Naive thymus-derived CD8-positive, alpha-beta T cell (primary cell): Measurements from ENCODE around the gene TMPRSS3. TPM values are rescaled to one million over a fixed set of nuclear protein-coding genes. Genes with fewer than 3 reads are reported as not detected.
A peak's percentile ranks its signal among the peaks of the same experiment; 100 is the strongest.

Experiments
- ATAC-seq, 2 donors: fragments of 150-1000 bp; cut with Tn5 transposase in 1 of 2; sonication (Bioruptor Pico), chemical (Tn5 transposase) in 1 of 2; 1 replicate in 1 of 2; 2 replicates in 1 of 2; pipeline ENCODE4 v1.10.0; 2021; ENCODE audit warnings: mild to moderate bottlenecking in 2 of 2, moderate library complexity in 2 of 2
- POLR2A ChIA-PET: fragments of 350-600 bp; sonication (Branson Sonifier 250); formaldehyde crosslinking; loops from one replicate; lab custom pipeline; 2021; ENCODE audit warnings: antibody characterized with exemption; lab: Charles Lee
- DNase-seq, 10 donors: peaks; one replicate each; pipeline versions ENCODE4 v3.0.0 to v3.0.0-alpha.2; 2020 to 2022
- H3K27ac Mint-ChIP-seq, 10 donors: one replicate each; pipeline ENCODE4 v1.8.0; 2020 to 2022; ENCODE audit warnings: mild to moderate bottlenecking in 10 of 10, mixed read lengths in 10 of 10, moderate library complexity in 4 of 10, inconsistent platforms in 1 of 10
- H3K27me3 Mint-ChIP-seq, 5 donors: one replicate each; pipeline ENCODE4 v1.8.0; 2021 to 2022; ENCODE audit warnings: mixed read lengths in 5 of 5
- H3K36me3 Mint-ChIP-seq, 3 donors: one replicate each; pipeline ENCODE4 v1.8.0; 2020 to 2022; ENCODE audit warnings: mixed read lengths in 3 of 3, mild to moderate bottlenecking in 2 of 3, inconsistent platforms in 1 of 3
- H3K4me1 Mint-ChIP-seq, 4 donors: one replicate each; pipeline ENCODE4 v1.8.0; 2021 to 2022; ENCODE audit warnings: mixed read lengths in 4 of 4
- H3K4me3 Mint-ChIP-seq, 10 donors: one replicate each; pipeline ENCODE4 v1.8.0; 2020 to 2022; ENCODE audit warnings: mild to moderate bottlenecking in 10 of 10, mixed read lengths in 10 of 10, moderate library complexity in 6 of 10, inconsistent platforms in 1 of 10
- H3K9me3 Mint-ChIP-seq, 9 donors: one replicate each; pipeline ENCODE4 v1.8.0; 2020 to 2022; ENCODE audit warnings: mixed read lengths in 9 of 9, mild to moderate bottlenecking in 3 of 9, inconsistent platforms in 1 of 9, moderate library complexity in 1 of 9
- polyA plus RNA-seq, 3 donors: library from polyadenylated mRNA; unstranded; fragments of 300-500 nt; fragmentation: Illumina TruSeq; gene quantifications; one replicate each; pipeline ENCODE4 v1.2.3, GENCODE V29; 2021
- total RNA-seq, 8 experiments: library from RNA in 2 of 8; stranded (reverse) in 2 of 8; gene quantifications; one replicate each; pipeline ENCODE4 v1.2.3 and lab custom pipeline; 2021 to 2026

TMPRSS3 gene
- total and polyA plus RNA-seq, 5 experiments from 2014 or later: 0.89 to 2.9 (median 1.8) TPM; not detected in 1

DNA sequence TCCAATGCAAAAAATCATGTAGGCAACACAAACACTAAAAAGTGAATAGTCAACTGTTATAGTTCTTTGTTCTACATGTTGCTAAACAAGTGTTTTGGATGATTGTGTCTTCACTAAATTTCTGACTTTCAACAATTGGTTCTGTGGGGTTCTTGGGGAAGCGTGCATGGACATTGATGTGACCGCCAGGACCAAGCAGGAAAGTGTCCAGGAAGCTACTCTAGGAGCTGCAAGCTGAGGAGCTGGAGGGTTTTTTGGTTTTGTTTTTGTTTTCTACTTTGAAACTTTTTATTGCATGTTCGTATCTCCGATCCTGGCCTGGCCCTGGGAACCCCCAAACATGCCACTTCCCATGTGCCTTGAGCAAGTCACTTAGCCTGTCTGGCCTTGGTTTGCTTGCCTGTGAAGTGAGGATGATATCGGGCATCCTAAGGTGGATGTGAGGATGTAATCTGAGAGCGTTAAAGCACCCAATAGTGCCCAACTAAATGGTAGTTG is 8.0 kb downstream of the TMPRSS3 start:
- ATAC-seq: no peak
- POLR2A ChIA-PET: interaction anchor here (0.6 to 0.7 kb wide), 3 partner anchors 10 to 1544 kb away, joined by 3 read pairs; no protein-coding TSS in a partner anchor
- H3K4me1 Mint-ChIP-seq: peaks cover 25 to 79% (median 75%) of the 10 kb centered on the region in 4 donors

DNA sequence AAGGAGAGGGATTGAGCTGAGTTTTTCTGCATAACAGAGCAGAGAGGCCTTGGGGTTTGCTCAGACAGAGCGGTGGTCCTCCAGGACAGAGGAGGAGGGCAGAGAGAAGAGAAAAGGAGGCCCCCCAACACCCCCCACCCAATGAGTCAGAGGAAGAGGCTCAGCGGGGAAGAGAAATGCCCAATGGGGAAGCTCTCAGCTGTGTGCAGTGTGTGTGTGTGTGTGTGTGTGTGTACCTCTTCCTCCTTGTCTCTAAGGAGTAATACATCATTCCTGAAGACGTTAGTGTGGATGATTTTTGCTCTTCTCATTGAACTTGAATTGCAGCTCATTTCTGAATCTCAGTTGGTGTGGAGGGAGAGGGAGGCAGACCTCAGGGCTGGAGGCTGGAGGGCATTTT is 8.7 kb downstream of the TMPRSS3 start:
- peaks cover 24 to 74% (median 69%) of the 10 kb centered on the region in 4 donors for H3K4me1 Mint-ChIP-seq
- no peak for DNase-seq
- H3K27ac Mint-ChIP-seq: peak overlapping the region in 6 of 10 donors; percentile 0 to 77 (median 62)
- no peaks in the 10 kb centered on the region for H3K27me3 Mint-ChIP-seq
- H3K4me3 Mint-ChIP-seq: peak overlapping the region in 2 of 10 donors; percentile 7 to 24
- POLR2A ChIA-PET: interaction anchor here (0.6 to 0.7 kb wide), 2 partner anchors 11 to 146 kb away, joined by 3 read pairs; no protein-coding TSS in a partner anchor
- peaks cover 0 to 7% (median 1%) of the 10 kb centered on the region in 9 donors for H3K9me3 Mint-ChIP-seq
- H3K36me3 Mint-ChIP-seq: peaks cover 0 to 1% (median 0%) of the 10 kb centered on the region in 3 donors
- ATAC-seq: no peak

More for the DNA sequence above, 8.0 kb downstream of the TMPRSS3 start:
- Mint-ChIP-seq H3K27ac (peak overlapping the region in 5 of 10 donors; percentile 0 to 74 (median 68)), H3K9me3 (no peaks in the 10 kb centered on the region), H3K4me3 (peak overlapping the region in 1 of 10 donors; percentile 3), H3K36me3 (no peaks in the 10 kb centered on the region), H3K27me3 (no peaks in the 10 kb centered on the region)
- no peak for DNase-seq

- ATAC-seq (no peak), DNase-seq (no peak)
- H3K4me1 Mint-ChIP-seq: peaks cover 24 to 69% (median 61%) of the 10 kb centered on the region in 4 donors
- H3K27ac Mint-ChIP-seq: no peak overlapping the region
- POLR2A ChIA-PET: interaction anchor here (0.8 kb wide), 1 partner anchor 18 kb away, joined by 3 read pairs; the partner anchor contains the start of gene UBASH3A
- no peak overlapping the region for H3K4me3 Mint-ChIP-seq
- no peaks in the 10 kb centered on the region for H3K27me3 Mint-ChIP-seq
- H3K36me3 Mint-ChIP-seq: peaks cover 0 to 9% (median 3%) of the 10 kb centered on the region in 3 donors
- peaks cover 0 to 15% (median 5%) of the 10 kb centered on the region in 9 donors for H3K9me3 Mint-ChIP-seq
Measured at GRCh38 chr21:42386034-42386591, 9.7 kb downstream of the TMPRSS3 start.

DNA sequence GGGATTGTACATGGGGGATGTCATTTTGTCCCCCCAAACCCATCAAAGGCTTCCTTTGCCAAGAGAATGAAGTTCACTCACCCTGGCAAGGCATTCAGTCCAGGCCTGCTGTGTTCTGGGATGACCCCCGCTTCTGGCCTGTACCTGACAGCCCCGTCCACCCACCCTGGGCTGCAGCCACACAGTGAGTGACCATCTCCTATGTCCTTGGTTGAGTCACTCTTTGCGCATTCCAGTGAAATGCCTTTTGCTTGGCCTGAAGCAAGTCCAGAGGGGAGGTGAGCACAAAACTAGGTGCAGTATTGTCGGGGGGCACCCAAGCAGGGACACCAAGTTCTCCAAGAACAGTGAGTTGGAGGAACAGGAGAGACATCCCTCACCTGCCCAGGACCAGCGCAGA is 10.2 kb downstream of the TMPRSS3 start:
- peaks cover 0 to 9% (median 3%) of the 10 kb centered on the region in 3 donors for H3K36me3 Mint-ChIP-seq
- H3K27ac Mint-ChIP-seq: peak overlapping the region in 3 of 10 donors; percentile 73 to 80 (median 80)
- POLR2A ChIA-PET: interaction anchor here (0.8 kb wide), 1 partner anchor 18 kb away, joined by 3 read pairs; the partner anchor contains the start of gene UBASH3A
- H3K4me3 Mint-ChIP-seq: peak overlapping the region in 1 of 10 donors; percentile 16
- H3K4me1 Mint-ChIP-seq: peaks cover 24 to 64% (median 58%) of the 10 kb centered on the region in 4 donors
- H3K27me3 Mint-ChIP-seq: no peaks in the 10 kb centered on the region
- DNase-seq: no peak
- no peak for ATAC-seq
- peaks cover 0 to 15% (median 5%) of the 10 kb centered on the region in 9 donors for H3K9me3 Mint-ChIP-seq

GRCh38 chr21:42384989-42385388 is 10.9 kb downstream of the TMPRSS3 start:
- peaks cover 0 to 15% (median 5%) of the 10 kb centered on the region in 9 donors for H3K9me3 Mint-ChIP-seq
- no peaks in the 10 kb centered on the region for H3K27me3 Mint-ChIP-seq
- H3K27ac Mint-ChIP-seq: peak overlapping the region in 8 of 10 donors; percentile 34 to 82 (median 76)
- POLR2A ChIA-PET: interaction anchor here (1.8 kb wide), 1 partner anchor 19 kb away, joined by 5 read pairs; the partner anchor contains the start of gene UBASH3A
- H3K36me3 Mint-ChIP-seq: peaks cover 0 to 9% (median 3%) of the 10 kb centered on the region in 3 donors
- peaks cover 24 to 61% (median 52%) of the 10 kb centered on the region in 4 donors for H3K4me1 Mint-ChIP-seq
- ATAC-seq: no peak
- H3K4me3 Mint-ChIP-seq: peak overlapping the region in 7 of 10 donors; percentile 16 to 68 (median 54)
- DNase-seq: no peak

- DNase-seq (no peak), ATAC-seq (no peak)
- H3K36me3 Mint-ChIP-seq: peaks cover 0 to 9% (median 3%) of the 10 kb centered on the region in 3 donors
- no peaks in the 10 kb centered on the region for H3K27me3 Mint-ChIP-seq
- H3K4me1 Mint-ChIP-seq: peaks cover 21 to 58% (median 45%) of the 10 kb centered on the region in 4 donors
- peak overlapping the region in 9 of 10 donors; percentile 8 to 52 (median 35) for H3K27ac Mint-ChIP-seq
- H3K4me3 Mint-ChIP-seq: peak overlapping the region in 2 of 10 donors; percentile 24 to 41
- peaks cover 0 to 15% (median 5%) of the 10 kb centered on the region in 9 donors for H3K9me3 Mint-ChIP-seq
- POLR2A ChIA-PET: interaction anchor here (1.8 kb wide), 1 partner anchor 20 kb away, joined by 5 read pairs; the partner anchor contains the start of gene UBASH3A
Measured at GRCh38 chr21:42384156-42384945, 11.5 kb downstream of the TMPRSS3 start.

DNA sequence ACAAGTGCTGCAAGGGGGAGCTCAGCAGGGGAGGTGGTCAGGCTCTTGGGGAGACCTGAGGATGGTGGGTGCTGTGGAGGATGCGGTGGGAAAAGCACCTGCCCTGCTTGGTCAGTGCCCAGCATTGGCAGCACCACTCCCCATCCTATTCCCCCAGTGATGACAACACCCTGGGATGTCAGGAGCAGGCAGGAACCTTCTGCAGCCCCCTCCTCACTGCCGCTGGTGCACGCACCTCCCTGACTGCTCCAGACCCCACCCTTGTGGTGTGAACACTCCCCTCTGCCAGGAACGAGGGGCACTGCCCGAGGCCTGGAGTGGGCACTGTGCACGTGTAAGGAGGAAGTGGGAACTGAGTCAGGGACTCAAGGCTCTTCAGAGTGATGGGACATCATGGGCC is 12.5 kb downstream of the TMPRSS3 start:
- POLR2A ChIA-PET: interaction anchor here (1.8 to 2.5 kb wide), 2 partner anchors 10 to 21 kb away, joined by 5 to 10 read pairs; partner anchors contain the start of gene UBASH3A
- Mint-ChIP-seq H3K36me3 (peaks cover 0 to 9% (median 3%) of the 10 kb centered on the region in 3 donors), H3K27ac (peak overlapping the region in 1 of 10 donors; percentile 37), H3K4me1 (peaks cover 21 to 51% (median 41%) of the 10 kb centered on the region in 4 donors), H3K9me3 (peaks cover 0 to 15% (median 5%) of the 10 kb centered on the region in 9 donors), H3K4me3 (no peak overlapping the region), H3K27me3 (no peaks in the 10 kb centered on the region)
- ATAC-seq (no peak), DNase-seq (no peak)

DNA sequence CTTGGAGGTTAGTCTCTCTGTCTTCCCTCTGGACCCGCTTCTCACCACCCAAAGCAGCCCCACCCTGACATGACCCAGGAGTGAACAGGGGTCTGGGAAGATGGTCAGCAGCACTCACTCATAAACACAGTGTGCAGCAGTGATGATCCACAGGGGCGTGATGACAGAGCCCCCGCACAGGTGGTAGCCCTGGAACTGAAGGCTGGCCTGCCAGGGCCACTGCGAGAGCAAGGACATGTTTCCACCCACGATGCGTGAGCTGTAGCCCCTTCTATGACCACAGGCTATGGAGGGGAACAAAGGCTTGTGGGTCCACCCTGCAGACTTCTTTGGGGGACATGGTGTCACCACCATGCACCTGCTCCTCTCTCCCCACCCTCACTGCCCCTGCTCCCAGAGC is 12.9 kb downstream of the TMPRSS3 start:
- ATAC-seq (no peak), DNase-seq (no peak)
- no peak overlapping the region for H3K4me3 Mint-ChIP-seq
- peaks cover 21 to 49% (median 37%) of the 10 kb centered on the region in 4 donors for H3K4me1 Mint-ChIP-seq
- no peaks in the 10 kb centered on the region for H3K27me3 Mint-ChIP-seq
- POLR2A ChIA-PET: interaction anchor here (1.4 to 2.9 kb wide), 5 partner anchors 10 to 42 kb away, joined by 5 to 14 read pairs (median 6); partner anchors contain the start of gene UBASH3A
- peaks cover 0 to 15% (median 5%) of the 10 kb centered on the region in 9 donors for H3K9me3 Mint-ChIP-seq
- H3K27ac Mint-ChIP-seq: peak overlapping the region in 3 of 10 donors; percentile 31 to 79 (median 62)
- H3K36me3 Mint-ChIP-seq: peaks cover 0 to 9% (median 3%) of the 10 kb centered on the region in 3 donors

DNA sequence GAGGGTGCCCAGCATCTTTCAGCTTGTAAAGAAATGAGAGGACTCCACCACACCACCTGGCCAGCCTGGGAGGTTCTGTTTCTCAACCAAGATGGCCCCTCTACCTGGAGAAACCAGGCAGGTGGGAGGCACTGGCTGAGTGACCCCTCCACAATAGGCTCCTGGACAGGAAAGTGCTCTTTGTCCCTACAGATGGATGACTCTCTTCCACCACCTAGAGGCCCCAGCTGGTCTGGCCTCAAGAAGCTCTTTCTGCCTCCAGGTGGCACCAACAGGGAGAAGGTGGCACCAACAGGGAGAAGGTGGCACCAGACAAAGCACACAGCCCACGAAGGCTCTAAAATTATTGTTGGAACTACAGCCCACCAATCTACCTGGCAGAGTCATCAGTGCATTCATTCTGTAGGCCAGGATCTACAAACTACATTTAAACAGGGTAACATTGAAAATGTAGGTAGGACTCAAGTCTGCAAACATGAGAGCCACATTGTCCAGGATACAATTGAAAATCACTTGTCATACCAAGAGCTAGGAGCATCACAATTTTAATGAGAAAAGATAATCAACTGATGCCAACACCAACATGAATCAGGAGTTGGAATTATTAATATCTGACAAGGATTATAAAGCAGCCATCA is 14.4 kb downstream of the TMPRSS3 start:
- Mint-ChIP-seq H3K36me3 (peaks cover 0 to 9% (median 6%) of the 10 kb centered on the region in 3 donors), H3K9me3 (peaks cover 0 to 15% (median 5%) of the 10 kb centered on the region in 9 donors), H3K4me1 (peaks cover 17 to 38% (median 26%) of the 10 kb centered on the region in 4 donors), H3K4me3 (no peak overlapping the region), H3K27me3 (no peaks in the 10 kb centered on the region), H3K27ac (no peak overlapping the region)
- ATAC-seq: peak; percentile 61 to 87
- POLR2A ChIA-PET: interaction anchor here (0.8 to 2.9 kb wide), 8 partner anchors 12 to 68 kb away, joined by 3 to 14 read pairs (median 6); partner anchors contain the start of gene UBASH3A
- DNase-seq: peak in 5 of 10 donors; percentile 29 to 80 (median 36)

DNA sequence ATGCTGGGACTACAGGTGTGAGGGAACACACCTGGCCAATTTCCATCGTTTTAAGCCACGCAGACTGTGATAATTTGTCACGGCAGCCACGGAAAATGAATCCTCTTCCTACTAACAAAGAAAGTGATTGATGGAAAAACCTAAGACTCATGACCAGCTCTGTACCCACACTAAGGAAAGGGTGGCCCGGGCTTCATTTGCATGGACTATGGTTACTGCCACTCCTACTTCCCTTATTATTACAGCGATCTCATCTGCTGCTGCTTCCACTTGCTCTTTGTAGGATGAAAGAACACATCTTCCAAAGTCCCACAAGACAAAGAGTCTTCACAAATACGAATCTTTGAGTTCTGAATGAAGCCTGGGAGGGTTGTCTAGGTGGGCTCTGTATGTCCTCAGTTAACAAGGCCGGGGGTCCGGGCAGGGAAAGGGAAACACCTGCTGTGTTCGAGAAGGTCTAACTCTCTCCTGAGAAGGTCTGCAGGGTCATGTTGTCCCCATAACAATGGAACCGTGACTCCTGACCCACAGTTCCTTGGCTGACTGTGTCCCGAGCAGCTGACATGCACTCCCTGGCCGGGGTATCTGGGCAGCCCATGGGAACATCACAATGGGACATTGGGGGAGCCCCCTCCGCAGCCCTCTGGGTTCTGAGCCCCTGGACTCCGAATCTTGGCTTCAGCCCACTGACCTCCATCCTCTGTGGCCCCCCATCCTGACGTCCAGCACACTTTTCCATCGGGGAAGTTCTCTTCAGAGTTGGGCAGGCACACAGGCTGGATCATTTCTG is 16.2 kb downstream of the TMPRSS3 start:
- DNase-seq (no peak), ATAC-seq (no peak)
- POLR2A ChIA-PET: interaction anchor here (1.1 kb wide), 1 partner anchor 35 kb away, joined by 3 read pairs; no protein-coding TSS in a partner anchor
- Mint-ChIP-seq H3K4me1 (peaks cover 12 to 22% (median 16%) of the 10 kb centered on the region in 4 donors), H3K4me3 (no peak overlapping the region), H3K27ac (no peak overlapping the region), H3K36me3 (peaks cover 0 to 9% (median 6%) of the 10 kb centered on the region in 3 donors), H3K9me3 (peaks cover 0 to 15% (median 5%) of the 10 kb centered on the region in 9 donors), H3K27me3 (peaks cover 0 to 4% (median 0%) of the 10 kb centered on the region in 5 donors)
